Skeletal muscle satellite cell (primary cell): ENCODE data around the gene XPR1.
A peak's percentile ranks its signal among the peaks of the same experiment; 100 is the strongest.
"Not testable (repeated sequence)": the region's sequence is repeated elsewhere in the genome, so short reads cannot be mapped to it uniquely, and the experiment has no call there.

ENCODE experiments used
- H3K27me3 ChIP-seq: 2 replicates; pipeline ENCODE4 v1.7.0; 2013; ENCODE audit warnings: low read length; ENCODE audit not compliant: control insufficient read depth, insufficient read depth
- H3K36me3 ChIP-seq: 2 replicates; pipeline ENCODE4 v1.7.0; 2013; ENCODE audit warnings: mild to moderate bottlenecking, control low read depth, low read length; ENCODE audit not compliant: insufficient read depth
- H3K4me1 ChIP-seq: 2 replicates; pipeline ENCODE4 v1.7.0; 2013; ENCODE audit warnings: low read length; ENCODE audit not compliant: control insufficient read depth, insufficient read depth
- H3K4me2 ChIP-seq: 2 replicates; pipeline ENCODE4 v1.7.0; 2013; ENCODE audit warnings: mild to moderate bottlenecking, low read length
- H3K4me3 ChIP-seq: 2 replicates; pipeline ENCODE4 v1.7.0; 2013; ENCODE audit warnings: low read length
- H3K9ac ChIP-seq: 2 replicates; pipeline ENCODE4 v1.7.0; 2013; ENCODE audit warnings: mild to moderate bottlenecking, low read depth, low read length, moderate library complexity
- H3K9me3 ChIP-seq: replicated peaks from 2 replicates; pipeline ENCODE4 v1.7.0; 2013; ENCODE audit warnings: mild to moderate bottlenecking, control low read depth, low read length

XPR1 gene

DNA sequence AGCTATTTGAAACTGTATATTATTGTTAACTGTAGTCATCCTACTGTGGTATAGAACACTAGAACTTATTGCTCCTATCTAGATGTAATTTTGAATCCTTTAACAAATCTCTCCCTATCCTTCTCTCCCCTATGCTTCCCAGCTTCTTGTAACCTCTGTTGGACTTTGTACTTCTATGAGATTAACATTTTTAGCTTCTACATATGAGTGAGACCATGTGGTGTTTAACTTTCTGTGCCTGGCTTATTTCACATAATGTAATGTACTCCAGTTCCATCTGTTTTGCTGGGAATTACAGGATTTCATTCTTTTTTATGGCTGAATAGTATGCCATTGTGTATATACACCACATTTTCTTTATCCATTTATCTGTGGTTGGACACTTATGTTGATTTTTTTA, 216.4 kb downstream of the XPR1 start:
- peaks cover 2% of the 10 kb centered on the region for H3K4me1 ChIP-seq
- H3K36me3 ChIP-seq: no peaks in the 10 kb centered on the region
- no peak overlapping the region for H3K4me3 ChIP-seq
- H3K27me3 ChIP-seq: no peaks in the 10 kb centered on the region
- no peak overlapping the region for H3K4me2 ChIP-seq
- no peak overlapping the region for H3K9ac ChIP-seq
- H3K9me3 ChIP-seq: no peaks in the 10 kb centered on the region

DNA sequence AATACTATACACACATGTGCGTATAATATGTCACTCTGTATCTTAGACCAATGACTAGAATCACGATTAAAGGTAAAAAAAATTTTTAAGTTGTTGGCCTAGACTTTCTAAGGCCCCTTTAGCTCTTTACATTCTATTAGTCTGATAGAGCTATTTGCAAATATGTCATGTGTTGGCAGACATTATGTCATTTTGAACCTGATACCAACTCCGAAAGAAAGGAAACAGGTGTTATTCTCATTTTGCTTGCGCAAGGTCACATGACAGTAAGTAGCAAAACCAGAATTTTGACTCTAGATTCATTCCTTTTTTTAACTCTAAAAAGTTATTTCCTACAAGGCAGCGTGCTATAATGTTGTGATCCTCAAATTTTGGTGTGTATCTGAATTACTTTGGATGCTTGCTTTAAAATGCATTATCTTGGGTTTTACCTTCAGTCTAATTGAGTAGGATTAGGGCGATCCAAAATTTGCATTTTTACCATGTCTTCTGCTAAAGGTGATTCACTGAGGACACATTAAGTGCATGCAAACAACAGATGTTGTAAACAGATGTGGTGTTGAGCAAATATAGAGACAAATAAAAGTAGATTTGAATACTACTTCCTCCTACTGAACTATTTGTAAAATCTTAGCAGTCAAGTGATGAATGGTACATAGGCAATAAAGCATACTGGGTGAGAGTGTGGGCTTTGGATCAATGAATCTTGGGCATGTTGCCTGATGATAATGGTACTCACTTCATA, 217.4 kb downstream of the XPR1 start:
- H3K9me3 ChIP-seq: no peaks in the 10 kb centered on the region
- no peaks in the 10 kb centered on the region for H3K36me3 ChIP-seq
- no peak overlapping the region for H3K9ac ChIP-seq
- H3K4me1 ChIP-seq: no peaks in the 10 kb centered on the region
- H3K4me3 ChIP-seq: no peak overlapping the region
- H3K4me2 ChIP-seq: no peak overlapping the region
- H3K27me3 ChIP-seq: no peaks in the 10 kb centered on the region

DNA sequence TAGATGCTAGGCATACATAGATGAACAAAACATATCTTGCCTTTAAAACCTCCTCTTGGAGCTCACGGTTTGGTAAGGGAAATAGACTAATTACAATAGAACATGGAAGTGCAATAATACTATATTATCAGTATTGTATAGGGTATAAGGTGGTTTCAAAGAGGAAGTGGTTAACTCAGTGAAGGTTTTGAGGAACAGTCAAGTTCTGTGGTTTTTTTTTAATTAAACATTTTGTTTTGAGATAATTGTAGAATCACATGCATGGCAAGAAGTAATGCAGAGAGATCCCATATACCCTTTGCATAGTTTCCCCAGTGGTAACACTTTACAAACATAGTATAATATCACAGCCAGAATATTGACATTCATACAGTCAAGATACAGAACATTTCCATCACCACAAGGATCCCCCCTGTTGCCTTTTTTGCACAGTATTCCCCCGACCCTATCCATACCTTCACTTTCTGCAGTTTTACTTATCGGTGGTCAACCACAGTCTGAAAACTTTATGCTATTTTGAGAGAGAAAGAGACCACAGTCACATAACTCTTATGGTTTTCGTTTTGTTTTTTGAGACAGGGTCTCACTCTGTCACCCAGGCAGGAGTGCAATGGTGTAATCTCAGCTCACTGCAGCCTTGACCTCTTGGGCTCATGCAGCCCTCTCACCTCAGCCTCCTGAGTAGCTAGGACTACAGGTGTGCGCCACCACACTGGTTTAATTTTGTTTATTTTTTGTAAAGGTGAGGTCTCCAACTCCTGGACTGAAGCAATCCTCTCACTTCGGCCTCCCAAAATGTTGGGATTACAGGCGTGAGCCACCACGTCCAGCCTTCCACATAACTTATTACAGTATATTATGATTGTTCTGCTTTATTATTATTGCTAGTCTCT, 220.4 kb downstream of the XPR1 start:
- no peaks in the 10 kb centered on the region for H3K36me3 ChIP-seq
- H3K4me3 ChIP-seq: no peak overlapping the region
- no peak overlapping the region for H3K4me2 ChIP-seq
- no peaks in the 10 kb centered on the region for H3K4me1 ChIP-seq
- H3K9me3 ChIP-seq: no peaks in the 10 kb centered on the region
- H3K9ac ChIP-seq: no peak overlapping the region
- H3K27me3 ChIP-seq: no peaks in the 10 kb centered on the region

DNA sequence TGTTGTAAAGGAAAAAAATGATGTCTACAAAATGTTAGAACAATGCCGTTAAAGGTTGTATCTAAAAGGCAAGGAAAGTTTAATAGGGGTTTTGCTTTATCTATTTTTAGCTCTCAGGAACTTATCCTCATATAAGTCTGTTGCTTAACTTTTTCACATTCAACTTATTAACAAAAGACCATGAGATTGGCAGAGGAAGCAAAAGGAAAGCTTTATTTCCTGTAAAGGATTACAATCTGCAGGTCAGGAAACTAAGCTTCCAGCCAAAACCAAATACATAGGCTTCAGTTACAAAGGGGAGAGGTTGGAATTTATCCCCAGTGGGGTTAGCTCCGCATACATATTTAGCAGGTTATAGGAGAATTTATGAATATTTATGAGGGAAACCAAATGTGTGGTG, 222.2 kb downstream of the XPR1 start:
- Histone ChIP-seq H3K9me3 (no peaks in the 10 kb centered on the region), H3K36me3 (no peaks in the 10 kb centered on the region), H3K4me1 (no peaks in the 10 kb centered on the region), H3K9ac (no peak overlapping the region), H3K4me2 (no peak overlapping the region), H3K4me3 (no peak overlapping the region), H3K27me3 (no peaks in the 10 kb centered on the region)

DNA sequence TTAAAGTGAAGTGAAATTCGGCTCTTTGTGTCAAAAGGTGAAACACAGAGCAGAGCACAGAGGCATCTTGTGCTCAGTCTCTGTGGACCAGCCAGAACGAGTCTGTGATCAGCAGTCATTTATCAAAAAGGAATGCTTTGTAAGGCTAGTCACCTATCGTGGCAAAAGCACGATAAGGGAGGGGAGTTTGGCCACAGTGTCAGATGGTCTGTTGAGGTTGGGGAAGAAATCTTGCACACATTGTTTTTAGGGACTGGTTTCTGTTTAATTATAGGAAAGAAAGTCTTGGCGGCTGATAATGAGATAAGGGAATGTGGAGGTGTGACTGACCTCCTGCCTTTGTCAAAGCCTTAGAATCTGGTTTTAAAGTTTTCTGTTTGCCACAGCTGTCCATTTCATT, 222.6 kb downstream of the XPR1 start:
- no peaks in the 10 kb centered on the region for H3K4me1 ChIP-seq
- no peaks in the 10 kb centered on the region for H3K27me3 ChIP-seq
- no peak overlapping the region for H3K4me2 ChIP-seq
- H3K9ac ChIP-seq: no peak overlapping the region
- no peak overlapping the region for H3K4me3 ChIP-seq
- H3K9me3 ChIP-seq: no peaks in the 10 kb centered on the region
- H3K36me3 ChIP-seq: no peaks in the 10 kb centered on the region

DNA sequence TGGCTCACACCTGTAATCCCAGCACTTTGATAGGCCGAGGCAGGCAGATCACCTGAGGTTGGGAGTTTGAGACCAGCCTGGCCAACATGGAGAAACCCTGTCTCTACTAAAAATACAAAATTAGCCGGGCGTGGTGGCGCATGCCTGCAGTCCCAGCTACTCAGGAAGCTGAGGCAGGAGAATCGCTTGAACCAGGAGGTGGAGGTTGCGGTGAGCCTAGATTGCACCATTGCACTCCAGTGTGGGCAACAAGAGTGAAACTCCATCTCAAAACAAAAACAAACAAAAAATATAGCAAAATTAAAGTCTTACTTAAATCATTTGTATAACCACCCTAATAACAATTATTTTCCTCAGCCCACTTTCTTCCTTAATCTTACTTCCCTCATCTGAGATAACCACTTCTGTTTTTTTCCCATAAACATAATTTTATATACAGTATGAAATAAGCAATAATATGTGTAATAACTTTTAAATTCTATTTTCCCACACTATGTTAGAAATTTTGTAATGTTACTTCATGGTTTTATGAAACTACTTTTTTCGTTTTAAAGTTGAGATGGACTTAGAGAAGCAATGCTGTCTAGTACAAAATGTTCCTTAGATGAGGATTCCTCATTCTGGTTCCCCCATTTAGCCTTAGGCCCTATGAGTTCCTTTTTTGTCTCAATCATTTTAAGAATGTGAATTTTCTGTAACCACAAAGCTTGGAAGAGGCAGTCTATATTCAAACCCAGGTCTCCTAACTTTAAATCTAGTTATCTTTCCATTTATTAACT, 226.3 kb downstream of the XPR1 start:
- not testable (repeated sequence) for H3K36me3 ChIP-seq, H3K9me3 ChIP-seq, H3K27me3 ChIP-seq, H3K4me3 ChIP-seq, H3K9ac ChIP-seq, H3K4me1 ChIP-seq, H3K4me2 ChIP-seq

DNA sequence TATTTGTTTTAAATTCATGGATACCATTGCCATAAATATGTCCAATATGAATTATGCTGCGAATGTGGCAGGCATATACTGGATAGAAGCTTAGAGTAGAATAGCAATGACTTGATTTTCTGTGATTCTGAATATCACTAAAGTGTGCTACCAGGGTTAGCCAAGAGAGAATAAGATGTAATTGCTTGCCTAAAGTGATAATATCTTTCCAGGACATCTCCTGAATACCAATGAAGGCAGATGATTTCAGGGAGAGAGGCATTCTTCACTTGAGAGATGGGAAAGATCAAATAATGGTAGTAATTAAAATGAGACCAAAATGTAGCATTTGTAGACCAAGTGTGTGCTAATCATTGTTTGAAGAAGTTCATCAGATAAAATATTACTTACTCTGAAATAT, 227.5 kb downstream of the XPR1 start:
- no peaks in the 10 kb centered on the region for H3K9me3 ChIP-seq
- H3K4me1 ChIP-seq: peaks cover 4% of the 10 kb centered on the region
- no peak overlapping the region for H3K4me3 ChIP-seq
- no peaks in the 10 kb centered on the region for H3K36me3 ChIP-seq
- H3K9ac ChIP-seq: no peak overlapping the region
- no peaks in the 10 kb centered on the region for H3K27me3 ChIP-seq
- H3K4me2 ChIP-seq: no peak overlapping the region

DNA sequence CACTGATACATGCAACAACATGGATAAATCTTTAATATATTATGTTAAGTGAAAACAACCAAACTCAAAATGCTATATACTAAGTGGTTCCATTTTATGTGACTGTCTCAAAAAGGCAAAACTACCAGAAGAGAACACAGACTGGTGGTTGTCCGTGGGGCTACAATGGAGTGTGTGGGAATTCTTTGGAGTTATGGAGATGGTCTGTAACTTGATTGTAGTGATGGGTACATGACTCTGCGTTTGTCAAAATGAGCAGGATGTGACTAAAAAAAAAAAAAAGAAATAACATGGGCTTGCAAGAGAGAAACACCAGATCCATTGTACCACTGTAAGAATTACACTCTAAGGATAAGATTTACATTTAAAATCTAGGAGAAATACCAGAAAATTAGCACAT, 228.7 kb downstream of the XPR1 start:
- H3K36me3 ChIP-seq: no peaks in the 10 kb centered on the region
- peaks cover 4% of the 10 kb centered on the region for H3K4me1 ChIP-seq
- no peaks in the 10 kb centered on the region for H3K9me3 ChIP-seq
- H3K27me3 ChIP-seq: no peaks in the 10 kb centered on the region
- no peak overlapping the region for H3K4me2 ChIP-seq
- H3K4me3 ChIP-seq: no peak overlapping the region
- no peak overlapping the region for H3K9ac ChIP-seq

DNA sequence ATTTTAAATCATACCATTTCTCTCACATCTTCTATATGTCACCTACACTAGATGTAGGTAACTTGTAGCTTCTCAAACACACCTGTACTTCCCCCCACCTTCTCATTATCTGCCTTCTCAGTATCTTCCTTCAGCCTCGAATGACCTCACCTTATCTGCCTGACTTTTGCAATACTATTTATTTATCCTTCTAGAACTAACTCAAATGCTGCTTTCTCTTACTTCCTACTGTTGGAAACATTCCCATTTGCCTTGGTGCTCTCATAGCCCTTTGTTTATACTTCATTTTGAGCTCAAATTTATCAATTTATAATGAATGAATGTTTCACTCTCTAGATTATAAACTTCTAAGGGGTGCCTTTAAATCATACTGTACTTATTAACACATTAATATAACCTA, 230.5 kb downstream of the XPR1 start:
- no peaks in the 10 kb centered on the region for H3K36me3 ChIP-seq
- no peak overlapping the region for H3K4me2 ChIP-seq
- H3K9ac ChIP-seq: no peak overlapping the region
- H3K4me3 ChIP-seq: no peak overlapping the region
- H3K9me3 ChIP-seq: no peaks in the 10 kb centered on the region
- H3K27me3 ChIP-seq: no peaks in the 10 kb centered on the region
- peaks cover 4% of the 10 kb centered on the region for H3K4me1 ChIP-seq

DNA sequence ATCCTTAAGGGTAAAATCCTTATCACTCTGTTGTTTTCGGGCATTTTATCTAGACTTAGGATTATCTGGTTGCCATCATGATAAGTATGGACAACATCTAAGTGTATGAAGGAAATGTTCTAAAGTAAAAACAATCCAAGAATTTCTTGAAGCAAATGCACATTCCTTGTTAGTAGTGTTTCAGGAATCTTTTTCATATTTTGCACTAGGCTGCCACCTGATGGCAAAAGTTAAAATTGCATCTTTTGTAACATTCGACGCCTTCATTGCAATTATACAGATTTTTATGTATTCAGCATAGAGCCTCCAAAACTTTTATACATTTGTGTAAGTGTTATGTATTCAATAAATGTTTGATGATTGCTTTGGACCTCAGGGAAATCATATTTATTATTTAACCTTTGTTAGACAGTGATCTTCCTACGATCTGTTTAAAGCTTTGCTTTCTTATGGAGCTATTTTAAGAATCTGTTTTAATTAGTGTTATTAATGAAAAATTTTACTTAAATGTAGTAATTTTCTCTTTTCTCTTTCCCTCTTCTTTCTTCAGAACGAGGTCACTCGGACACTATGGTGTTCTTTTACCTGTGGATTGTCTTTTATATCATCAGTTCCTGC, 231.4 kb downstream of the XPR1 start:
- H3K27me3 ChIP-seq: no peaks in the 10 kb centered on the region
- no peaks in the 10 kb centered on the region for H3K36me3 ChIP-seq
- H3K9ac ChIP-seq: peak overlapping the region; percentile 26
- no peaks in the 10 kb centered on the region for H3K9me3 ChIP-seq
- no peak overlapping the region for H3K4me2 ChIP-seq
- no peak overlapping the region for H3K4me3 ChIP-seq
- H3K4me1 ChIP-seq: peaks cover 4% of the 10 kb centered on the region
